ENCODE measurements around the gene PCYT1A. TPM values are rescaled to one million over a fixed set of nuclear protein-coding genes. Genes with fewer than 3 reads are reported as not detected.
A peak's percentile ranks its signal among the peaks of the same experiment; 100 is the strongest.

The PCYT1A gene
- total RNA-seq, 1 experiment from 2014 or later, result 91.2 TPM

GRCh38 chr3:196255776-196256175 is 31.8 kb downstream of the PCYT1A start:
- Histone ChIP-seq H4K20me1 (ENCODE audit: insufficient read depth) (peaks cover 5% of the 10 kb centered on the region), H3K9me2 (ENCODE audit: insufficient read depth) (no peaks in the 10 kb centered on the region), H3K27ac (0 out of 2 replicates have a peak overlapping the region, but pooled peaks have one; percentile 1), H3K4me2 (no peak overlapping the region), H3K36me3 (ENCODE audit: low read depth) (0 out of 2 replicates have a peak, but pooled peaks cover 14% of the 10 kb centered on the region), H3K79me2 (ENCODE audit: low read depth) (no peaks in the 10 kb centered on the region), H3K4me1 (replicated peaks; ENCODE audit: insufficient read depth) (no peaks in the 10 kb centered on the region), H3K27me3 (ENCODE audit: insufficient read depth, low read depth) (no peaks in the 10 kb centered on the region), H3F3A (ENCODE audit: insufficient read depth, low read depth) (peaks cover 11% of the 10 kb centered on the region), H2AFZ (no peak overlapping the region), H3K9me3 (ENCODE audit: insufficient read depth, low read depth) (no peaks in the 10 kb centered on the region), H3K4me3 (no peak overlapping the region)
- POLR2A ChIA-PET (ENCODE audit: unreplicated experiment), result no interaction called here
- BruUV-seq (replicated peaks), result no TSS peak
- intact Hi-C loops (cut with micrococcal nuclease; ENCODE audit: unreplicated experiment), result no loop called here
- CTCF ChIA-PET, result no interaction called here
- TF ChIP-seq CTCF (conservative IDR thresholded peaks at IDR 0.05) (no peak), EZH2 (IDR thresholded peaks at IDR 0.05; ENCODE audit: low read depth) (no peak)
- DNase-seq, result no peak

GRCh38 chr3:196254376-196255283 is 32.9 kb downstream of the PCYT1A start:
- no peak overlapping the region for H3K4me3 ChIP-seq
- H3K79me2 ChIP-seq (ENCODE audit: low read depth), result no peaks in the 10 kb centered on the region
- ChIA-PET CTCF (interaction anchor here (0.6 to 1.6 kb wide), 6 partner anchors 54 to 634 kb away, joined by 3 to 4 read pairs (median 4); no protein-coding TSS in a partner anchor), POLR2A (ENCODE audit: unreplicated experiment) (no interaction called here)
- H3K9me3 ChIP-seq (ENCODE audit: insufficient read depth, low read depth), result no peaks in the 10 kb centered on the region
- TF ChIP-seq CTCF (conservative IDR thresholded peaks at IDR 0.05) (no peak), EZH2 (IDR thresholded peaks at IDR 0.05; ENCODE audit: low read depth) (no peak)
- 0 out of 2 replicates have a peak, but pooled peaks cover 13% of the 10 kb centered on the region for H3K36me3 ChIP-seq (ENCODE audit: low read depth)
- peak overlapping the region; percentile 30 for H3K27ac ChIP-seq
- H3K9me2 ChIP-seq (ENCODE audit: insufficient read depth), result no peaks in the 10 kb centered on the region
- intact Hi-C loops (cut with micrococcal nuclease; ENCODE audit: unreplicated experiment), result loop anchor here (5.0 kb wide), 2 partner anchors 83 to 103 kb away; partner anchors contain the start of gene TM4SF19
- TSS peak; percentile 6 for BruUV-seq (replicated peaks)
- H4K20me1 ChIP-seq (ENCODE audit: insufficient read depth), result 0 out of 2 replicates have a peak, but pooled peaks cover 3% of the 10 kb centered on the region
- DNase-seq, result no peak
- H2AFZ ChIP-seq, result no peak overlapping the region
- H3K4me2 ChIP-seq, result no peak overlapping the region
- H3F3A ChIP-seq (ENCODE audit: insufficient read depth, low read depth), result peaks cover 11% of the 10 kb centered on the region
- no peaks in the 10 kb centered on the region for H3K27me3 ChIP-seq (ENCODE audit: insufficient read depth, low read depth)
- H3K4me1 ChIP-seq (replicated peaks; ENCODE audit: insufficient read depth), result no peaks in the 10 kb centered on the region

- H3K9me2 ChIP-seq (ENCODE audit: insufficient read depth), result no peaks in the 10 kb centered on the region
- H4K20me1 ChIP-seq (ENCODE audit: insufficient read depth), result 0 out of 2 replicates have a peak, but pooled peaks cover 3% of the 10 kb centered on the region
- no peak overlapping the region for H2AFZ ChIP-seq
- no TSS peak for BruUV-seq (replicated peaks)
- DNase-seq, result no peak
- peaks cover 25% of the 10 kb centered on the region; the same call in 1 of the 2 replicates for H3K36me3 ChIP-seq (ENCODE audit: low read depth)
- no peaks in the 10 kb centered on the region for H3K79me2 ChIP-seq (ENCODE audit: low read depth)
- no peak overlapping the region for H3K4me2 ChIP-seq
- intact Hi-C loops (cut with micrococcal nuclease; ENCODE audit: unreplicated experiment), result loop anchor here (5.0 kb wide), 2 partner anchors 85 to 105 kb away; partner anchors contain the start of gene TM4SF19
- CTCF ChIA-PET, result no interaction called here
- no peaks in the 10 kb centered on the region for H3K27me3 ChIP-seq (ENCODE audit: insufficient read depth, low read depth)
- H3K4me1 ChIP-seq (replicated peaks; ENCODE audit: insufficient read depth), result no peaks in the 10 kb centered on the region
- H3F3A ChIP-seq (ENCODE audit: insufficient read depth, low read depth), result peaks cover 11% of the 10 kb centered on the region
- no peak overlapping the region for H3K4me3 ChIP-seq
- POLR2A ChIA-PET (ENCODE audit: unreplicated experiment), result interaction anchor here (0.8 kb wide), 1 partner anchor 126 kb away, joined by 8 read pairs; no protein-coding TSS in a partner anchor
- no peak for TF ChIP-seq EZH2 (IDR thresholded peaks at IDR 0.05; ENCODE audit: low read depth)
- no peak for TF ChIP-seq CTCF (conservative IDR thresholded peaks at IDR 0.05)
- no peak overlapping the region for H3K27ac ChIP-seq
- no peaks in the 10 kb centered on the region for H3K9me3 ChIP-seq (ENCODE audit: insufficient read depth, low read depth)
Observed at GRCh38 chr3:196251918-196252317, 35.6 kb downstream of the PCYT1A start.
